ENCODE data around the gene TRPV5.

DNA sequence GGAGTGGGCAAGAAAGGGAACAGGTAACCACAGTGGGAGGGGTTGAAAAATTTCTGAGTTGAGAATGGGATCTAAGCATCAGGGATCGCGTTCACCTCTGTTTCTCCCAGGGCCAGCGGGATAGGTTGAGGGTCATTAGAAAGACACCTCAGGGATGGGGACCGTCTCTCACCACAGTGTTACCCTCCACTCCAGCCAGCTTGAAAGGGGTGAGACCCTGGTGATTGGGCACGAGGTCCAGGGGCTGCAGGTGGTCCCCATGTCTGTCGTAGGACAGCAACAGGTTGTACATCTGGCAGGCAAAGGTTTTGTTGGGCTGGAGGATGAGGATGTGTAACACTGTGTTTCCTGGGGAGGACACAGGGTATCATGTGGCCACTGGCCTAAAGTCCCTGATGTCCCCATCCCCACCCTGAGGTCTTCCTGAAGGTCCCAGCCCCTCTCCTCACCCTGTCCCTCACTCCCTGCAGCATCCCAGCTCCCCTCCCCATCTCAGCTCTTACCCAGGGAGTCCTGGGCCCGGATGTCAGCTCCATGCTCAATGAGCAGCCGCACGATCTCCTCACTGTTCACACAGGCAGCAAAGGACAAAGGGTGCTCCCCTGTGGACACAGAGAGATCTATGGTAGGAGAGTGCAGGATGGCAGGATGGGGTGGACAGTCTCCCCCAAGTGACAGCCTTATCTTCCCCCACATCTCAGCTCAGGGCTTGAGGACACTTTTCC is 57.1 kb downstream of the TRPV5 start:
- TF ChIP-seq MYC (IDR thresholded peaks at IDR 0.05; ENCODE audit: borderline replicate concordance, low read length) (no peak), CEBPB (IDR thresholded peaks at IDR 0.05) (no peak), ZFP36 (IDR thresholded peaks at IDR 0.05; ENCODE audit: borderline replicate concordance, partially characterized antibody) (no peak), POLR2A (IDR thresholded peaks at IDR 0.05; ENCODE audit: low read length) (no peak), RFX5 (IDR thresholded peaks at IDR 0.05) (no peak), EP300 (IDR thresholded peaks at IDR 0.05) (no peak), PHF8 (IDR thresholded peaks at IDR 0.05; ENCODE audit: borderline replicate concordance, low read depth) (no peak)
- TF ChIP-seq, protein P1, sequence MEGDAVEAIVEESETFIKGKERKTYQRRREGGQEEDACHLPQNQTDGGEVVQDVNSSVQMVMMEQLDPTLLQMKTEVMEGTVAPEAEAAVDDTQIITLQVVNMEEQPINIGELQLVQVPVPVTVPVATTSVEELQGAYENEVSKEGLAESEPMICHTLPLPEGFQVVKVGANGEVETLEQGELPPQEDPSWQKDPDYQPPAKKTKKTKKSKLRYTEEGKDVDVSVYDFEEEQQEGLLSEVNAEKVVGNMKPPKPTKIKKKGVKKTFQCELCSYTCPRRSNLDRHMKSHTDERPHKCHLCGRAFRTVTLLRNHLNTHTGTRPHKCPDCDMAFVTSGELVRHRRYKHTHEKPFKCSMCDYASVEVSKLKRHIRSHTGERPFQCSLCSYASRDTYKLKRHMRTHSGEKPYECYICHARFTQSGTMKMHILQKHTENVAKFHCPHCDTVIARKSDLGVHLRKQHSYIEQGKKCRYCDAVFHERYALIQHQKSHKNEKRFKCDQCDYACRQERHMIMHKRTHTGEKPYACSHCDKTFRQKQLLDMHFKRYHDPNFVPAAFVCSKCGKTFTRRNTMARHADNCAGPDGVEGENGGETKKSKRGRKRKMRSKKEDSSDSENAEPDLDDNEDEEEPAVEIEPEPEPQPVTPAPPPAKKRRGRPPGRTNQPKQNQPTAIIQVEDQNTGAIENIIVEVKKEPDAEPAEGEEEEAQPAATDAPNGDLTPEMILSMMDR (IDR thresholded peaks at IDR 0.05): no peak
- TF ChIP-seq, protein P2, sequence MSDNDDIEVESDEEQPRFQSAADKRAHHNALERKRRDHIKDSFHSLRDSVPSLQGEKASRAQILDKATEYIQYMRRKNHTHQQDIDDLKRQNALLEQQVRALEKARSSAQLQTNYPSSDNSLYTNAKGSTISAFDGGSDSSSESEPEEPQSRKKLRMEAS (IDR thresholded peaks at IDR 0.05): no peak

Measured in A549 (cell line).